PC-9 (cell line): Measurements from ENCODE around the gene PFDN4. TPM values are rescaled to one million over a fixed set of nuclear protein-coding genes. Genes with fewer than 3 reads are reported as not detected.

Experiments
- BruUV-seq: library from RNA; stranded (reverse); fragments of 400-500 nt; replicated peaks from 2 replicates; lab custom pipeline; 2021; lab: Mats Ljungman, UMichigan
- CTCF ChIA-PET: fragments of 300-600 bp; sonication (Branson Sonifier 250); formaldehyde crosslinking; loops from one replicate; lab custom pipeline; 2022; ENCODE audit warnings: antibody characterized with exemption; lab: Charles Lee
- POLR2A ChIA-PET: fragments of 300-600 bp; sonication (Branson Sonifier 250); formaldehyde crosslinking; loops from one replicate; lab custom pipeline; 2022; ENCODE audit warnings: antibody characterized with exemption; ENCODE audit not compliant: unreplicated experiment; lab: Charles Lee
- DNase-seq, 2 experiments: peaks; one replicate each; pipeline versions ENCODE4 v3.0.0 to v3.0.0-alpha.2; 2015 to 2022; ENCODE audit warnings: mixed read lengths in 1 of 2
- H2AFZ ChIP-seq: fragments of 200-600 bp; sonication (generic); 2 replicates; pipeline ENCODE4 v1.8.1; 2017; ENCODE audit warnings: antibody characterized with exemption
- H3F3A ChIP-seq: fragments of 200-600 bp; sonication (generic); 2 replicates; pipeline ENCODE4 v1.8.1; 2017; ENCODE audit warnings: antibody characterized with exemption, mild to moderate bottlenecking, low read depth; ENCODE audit not compliant: insufficient read depth
- H3K27ac ChIP-seq: fragments of 200-600 bp; sonication (generic); 2 replicates; pipeline ENCODE4 v1.6.1; 2016; ENCODE audit warnings: mixed run types
- H3K27me3 ChIP-seq: fragments of 200-600 bp; sonication (generic); 2 replicates; pipeline ENCODE4 v1.6.1; 2016; ENCODE audit warnings: low read depth, mixed run types; ENCODE audit not compliant: insufficient read depth
- H3K36me3 ChIP-seq: fragments of 200-600 bp; sonication (generic); 2 replicates; pipeline ENCODE4 v1.6.1; 2016; ENCODE audit warnings: low read depth, mixed run types
- H3K4me1 ChIP-seq: fragments of 200-600 bp; sonication (generic); replicated peaks from 2 replicates; pipeline ENCODE4 v1.6.1; 2016; ENCODE audit warnings: mixed run types; ENCODE audit not compliant: insufficient read depth
- H3K4me2 ChIP-seq: fragments of 200-600 bp; sonication (generic); 2 replicates; pipeline ENCODE4 v1.6.1; 2017; ENCODE audit warnings: mixed run types
- H3K4me3 ChIP-seq: fragments of 200-600 bp; sonication (generic); 2 replicates; pipeline ENCODE4 v1.6.1; 2016; ENCODE audit warnings: mixed run types
- H3K79me2 ChIP-seq: fragments of 200-600 bp; sonication (generic); 2 replicates; pipeline ENCODE4 v1.6.1; 2017; ENCODE audit warnings: low read depth, mixed run types
- H3K9me2 ChIP-seq: fragments of 200-600 bp; sonication (generic); 2 replicates; pipeline ENCODE4 v1.8.1; 2017; ENCODE audit warnings: mild to moderate bottlenecking; ENCODE audit not compliant: insufficient read depth
- H3K9me3 ChIP-seq: fragments of 200-600 bp; sonication (generic); 2 replicates; pipeline ENCODE4 v1.8.1; 2016; ENCODE audit warnings: low read depth; ENCODE audit not compliant: insufficient read depth
- H4K20me1 ChIP-seq: fragments of 200-600 bp; sonication (generic); 2 replicates; pipeline ENCODE4 v1.8.1; 2017; ENCODE audit not compliant: insufficient read depth
- CTCF ChIP-seq: fragments of 200-600 bp; sonication (generic); conservative IDR thresholded peaks from 2 replicates; pipeline ENCODE4 v1.6.1; 2017; ENCODE audit warnings: mixed run types, antibody characterized with exemption, mild to moderate bottlenecking, moderate library complexity
- EZH2 ChIP-seq: fragments of 200-600 bp; sonication (generic); IDR thresholded peaks from 2 replicates; pipeline ENCODE4 v1.8.0; 2017; ENCODE audit warnings: antibody characterized with exemption, low read depth
- intact Hi-C: fragments of 100-400 bp; cut with micrococcal nuclease; formaldehyde crosslinking; loops from one replicate; pipeline ENCODE4 v1.10.0; 2022; ENCODE audit not compliant: unreplicated experiment
- total RNA-seq: library from RNA; stranded (reverse); gene quantifications from 2 replicates; pipeline ENCODE4 v1.2.3, GENCODE V29; 2021

Gene PFDN4
- total RNA-seq, 1 experiment from 2014 or later = 49.5 TPM

DNA sequence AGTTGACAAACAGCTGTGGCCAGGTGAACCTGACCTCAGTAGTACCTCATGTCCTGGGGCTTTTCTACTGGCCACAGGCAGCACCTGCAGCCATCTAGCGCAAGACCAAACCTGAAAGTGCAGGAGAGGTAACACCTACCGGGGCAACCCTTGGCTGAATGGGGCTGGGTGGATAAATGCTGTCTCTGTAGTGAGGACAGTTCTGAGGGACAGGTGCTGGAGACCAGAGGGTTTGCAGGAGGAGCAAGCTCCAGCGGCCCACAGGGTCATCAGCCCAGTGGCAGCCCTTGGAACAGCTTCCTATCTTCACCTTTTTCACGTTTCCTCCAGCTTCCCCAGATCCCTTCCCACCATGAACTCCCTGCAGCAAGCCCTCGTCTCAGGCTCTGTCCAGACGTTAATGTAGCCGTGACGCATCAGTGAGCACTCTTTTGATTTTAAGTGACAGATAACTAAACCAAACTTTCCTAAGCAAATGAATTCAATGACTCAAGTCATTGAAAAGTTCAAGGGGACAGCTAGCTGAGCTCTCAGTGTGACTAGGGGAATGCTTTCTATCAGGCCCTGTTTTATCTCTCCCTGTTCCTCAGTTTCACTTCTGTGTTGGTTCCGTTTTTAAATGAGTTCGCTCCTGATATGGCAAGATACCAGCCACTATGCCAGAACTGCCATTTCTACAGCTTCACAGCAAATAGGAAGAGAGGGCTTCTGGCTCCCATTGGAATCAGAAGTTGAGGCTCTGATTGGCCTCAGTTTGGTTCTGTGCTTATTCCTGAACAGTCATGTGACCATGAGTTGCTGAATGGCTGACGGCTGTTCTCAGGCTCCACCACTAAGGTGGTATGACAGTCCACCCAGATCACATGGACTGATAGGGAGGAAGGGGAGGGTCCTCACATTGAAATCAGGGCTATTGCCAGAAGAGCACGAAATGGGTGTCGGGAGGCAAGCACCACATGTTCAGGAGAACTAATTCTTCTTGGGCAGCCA is 12.1 kb upstream of the PFDN4 start:
- CTCF ChIA-PET = interaction anchor here (1.2 kb wide), 1 partner anchor 98 kb away, joined by 6 read pairs; no protein-coding TSS in a partner anchor
- peaks cover 17% of the 10 kb centered on the region; the same call in 1 of the 2 replicates for H3F3A ChIP-seq
- no peaks in the 10 kb centered on the region for H3K9me2 ChIP-seq
- TF ChIP-seq CTCF (no peak), EZH2 (no peak)
- H3K4me2 ChIP-seq = no peak overlapping the region
- no peaks in the 10 kb centered on the region for H3K9me3 ChIP-seq
- H3K27ac ChIP-seq = no peak overlapping the region
- no peaks in the 10 kb centered on the region for H3K36me3 ChIP-seq
- H2AFZ ChIP-seq = no peak overlapping the region
- no peaks in the 10 kb centered on the region for H3K79me2 ChIP-seq
- peaks cover 19% of the 10 kb centered on the region for H3K4me1 ChIP-seq
- POLR2A ChIA-PET = no interaction called here
- intact Hi-C loops = loop anchor here (2.0 to 10.0 kb wide), 3 partner anchors 63 to 1883 kb away; no protein-coding TSS in a partner anchor
- no TSS peak for BruUV-seq
- DNase-seq = no peak
- H3K27me3 ChIP-seq = no peaks in the 10 kb centered on the region
- H3K4me3 ChIP-seq = no peak overlapping the region
- no peaks in the 10 kb centered on the region for H4K20me1 ChIP-seq

DNA sequence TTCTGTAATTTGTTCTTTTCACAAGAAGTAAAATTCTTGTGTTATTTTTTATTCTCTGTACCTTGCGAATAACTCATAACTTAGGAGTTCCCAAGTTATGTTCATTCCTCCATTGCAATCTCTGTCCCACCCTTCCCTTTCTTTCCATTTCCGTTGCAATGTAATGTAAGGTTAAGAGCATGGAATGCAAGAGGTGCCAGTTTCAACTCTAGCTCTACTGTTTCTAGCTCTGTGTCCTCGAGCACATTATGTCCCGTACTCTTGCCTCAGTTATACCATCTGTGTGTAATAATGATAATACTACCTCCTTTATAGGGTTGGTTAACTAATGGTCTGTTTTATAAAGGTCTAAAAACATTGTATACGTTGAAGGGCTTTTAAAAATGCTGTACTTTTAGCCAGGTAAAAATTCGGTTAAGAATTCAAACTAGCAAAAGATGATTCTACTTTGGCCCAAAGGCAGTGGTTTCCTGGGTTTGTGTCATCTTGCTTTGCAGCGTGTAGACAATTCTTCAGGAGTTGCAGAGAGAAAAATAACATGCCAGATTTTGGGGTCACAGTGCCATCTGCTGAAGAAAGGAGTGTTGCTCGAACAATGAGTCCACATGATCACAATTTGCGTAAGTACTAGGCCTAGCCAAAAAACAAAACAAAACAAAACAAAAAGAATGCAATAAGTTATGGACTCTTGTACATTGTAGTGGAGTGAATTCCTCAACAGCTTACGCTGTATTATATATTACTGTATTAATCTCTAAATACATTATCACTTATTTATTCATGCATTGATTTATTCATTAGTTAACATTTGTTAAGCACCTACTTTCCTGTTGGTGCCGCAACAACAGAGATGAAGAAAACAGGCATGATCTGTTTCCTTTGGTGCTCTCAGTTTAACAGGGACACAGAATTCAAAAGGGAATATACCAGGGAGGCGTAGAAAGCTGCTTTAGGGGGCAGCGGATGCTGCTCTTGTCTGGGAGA is 10.0 kb upstream of the PFDN4 start:
- Histone ChIP-seq H3F3A (peaks cover 29% of the 10 kb centered on the region; the same call in 1 of the 2 replicates), H4K20me1 (no peaks in the 10 kb centered on the region), H3K36me3 (no peaks in the 10 kb centered on the region), H3K4me2 (no peak overlapping the region), H3K79me2 (no peaks in the 10 kb centered on the region), H2AFZ (no peak overlapping the region), H3K27ac (peak overlapping the region; percentile 20; the same call in 1 of the 2 replicates), H3K27me3 (no peaks in the 10 kb centered on the region), H3K4me1 (peaks cover 28% of the 10 kb centered on the region), H3K9me2 (no peaks in the 10 kb centered on the region), H3K9me3 (no peaks in the 10 kb centered on the region), H3K4me3 (no peak overlapping the region)
- TF ChIP-seq EZH2 (no peak), CTCF (peak; percentile 71)
- DNase-seq = peak; percentile 62 to 75
- intact Hi-C loops = loop anchor here (1.0 to 10.0 kb wide), 6 partner anchors 65 to 1886 kb away; no protein-coding TSS in a partner anchor
- CTCF ChIA-PET = interaction anchor here (1.0 to 1.9 kb wide), 3 partner anchors 64 to 101 kb away, joined by 3 to 8 read pairs (median 3); no protein-coding TSS in a partner anchor
- POLR2A ChIA-PET = interaction anchor here (0.6 kb wide), 1 partner anchor 65 kb away, joined by 4 read pairs; no protein-coding TSS in a partner anchor
- BruUV-seq = no TSS peak
